ENCODE data around the gene SLC8A1.

The SLC8A1 gene

DNA sequence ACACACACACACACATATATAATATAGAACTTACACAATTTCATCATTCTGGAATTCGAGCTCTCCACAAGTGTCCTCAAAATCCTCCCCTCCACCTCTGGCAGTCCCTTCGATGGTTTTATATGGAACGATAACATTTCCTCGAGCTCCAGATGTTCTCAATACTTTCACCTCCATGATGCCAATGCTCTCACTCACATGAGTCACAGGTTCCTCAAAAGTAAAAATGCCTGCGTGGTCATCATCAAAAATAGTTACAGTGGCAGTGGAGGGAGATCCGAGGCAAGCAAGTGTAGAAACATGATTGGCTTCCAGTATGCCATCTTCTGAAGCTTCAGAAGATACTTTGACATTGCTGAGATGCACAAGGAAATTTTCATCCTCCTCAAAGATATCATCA lies 23.5 kb downstream of the SLC8A1 start:
- H2BK120ac ChIP-seq (ENCODE audit: insufficient read depth, low read length, poor library complexity) = no peak overlapping the region
- H3K4ac ChIP-seq (ENCODE audit: low read depth, low read length) = no peak overlapping the region
- no peak overlapping the region for H3K27ac ChIP-seq (ENCODE audit: low read depth, low read length)
- no peak overlapping the region for H3K23ac ChIP-seq (ENCODE audit: low read length)
- no peaks in the 10 kb centered on the region for H3K9me3 ChIP-seq (ENCODE audit: insufficient read depth, low read depth, low read length)
- no peak overlapping the region for H3K18ac ChIP-seq (ENCODE audit: low read length)
- H3K36me3 ChIP-seq (ENCODE audit: control insufficient read depth in 1 of 2, insufficient read depth in 2 of 2, low read length in 2 of 2) = peaks cover 0 to 7% of the 10 kb centered on the region in 2 experiments
- no peak for DNase-seq
- H2AFZ ChIP-seq (ENCODE audit: insufficient read depth, low read length, poor library complexity) = no peak overlapping the region
- no CpG with 5 or more reads among the region's 6 CpGs for WGBS (ENCODE audit: extremely low coverage, insufficient coverage, insufficient read length)
- no peak overlapping the region for H3K4me3 ChIP-seq (ENCODE audit: low read depth, low read length)
- no peak overlapping the region for H4K91ac ChIP-seq (ENCODE audit: low read depth, low read length)
- H3K4me1 ChIP-seq (ENCODE audit: control insufficient read depth in 1 of 2, insufficient read depth in 2 of 2, low read length in 2 of 2) = peaks cover 6% of the 10 kb centered on the region in 2 experiments
- no peak overlapping the region for H4K12ac ChIP-seq (ENCODE audit: low read depth, low read length)
- H2BK5ac ChIP-seq (ENCODE audit: low read depth, low read length, poor library complexity) = no peak overlapping the region
- no peak overlapping the region for H3K4me2 ChIP-seq (ENCODE audit: low read length)
- no peak overlapping the region for H2BK12ac ChIP-seq (ENCODE audit: low read length)
- H3K79me1 ChIP-seq (ENCODE audit: low read length) = peaks cover 4% of the 10 kb centered on the region
- H3K14ac ChIP-seq (ENCODE audit: low read length) = no peak overlapping the region
- H2AK5ac ChIP-seq (ENCODE audit: low read length) = no peak overlapping the region
- H3K79me2 ChIP-seq (ENCODE audit: control insufficient read depth, insufficient read depth, low read length, poor library complexity) = no peaks in the 10 kb centered on the region
- H4K8ac ChIP-seq (ENCODE audit: low read depth, low read length) = no peak overlapping the region
- H3K9ac ChIP-seq (ENCODE audit: low read length) = no peak overlapping the region
- H3K27me3 ChIP-seq (ENCODE audit: insufficient read depth, low read length) = no peaks in the 10 kb centered on the region

DNA sequence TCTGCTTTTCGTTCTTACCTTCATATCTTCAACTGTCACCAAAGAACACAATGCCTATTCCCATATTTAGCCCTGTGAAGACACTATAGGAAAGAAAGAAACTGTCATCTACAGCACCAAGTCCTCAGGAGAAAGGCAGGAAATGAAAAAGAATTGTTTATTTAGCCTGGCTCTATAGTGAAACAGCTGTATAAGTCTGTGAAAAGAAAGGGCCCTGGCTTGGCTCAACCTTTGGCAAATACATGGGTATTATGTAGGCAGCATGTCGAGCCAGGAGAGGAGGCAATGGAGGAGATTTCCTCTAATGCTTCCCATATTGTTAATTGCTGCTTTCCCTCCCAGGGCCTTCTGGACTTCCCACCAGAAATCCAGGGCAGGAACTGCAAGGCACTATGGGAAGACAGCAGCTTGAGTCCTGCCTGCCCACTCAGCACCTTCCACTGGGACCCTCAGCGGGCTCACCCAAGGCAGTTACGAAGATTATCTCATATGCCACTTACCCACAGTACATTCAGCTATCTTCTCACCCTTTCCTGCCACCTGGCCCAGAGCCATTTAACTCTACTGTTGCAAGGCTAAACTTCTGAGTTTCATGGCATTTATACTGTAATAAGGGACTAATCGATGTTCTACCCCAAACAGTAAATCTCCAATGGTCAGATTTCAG lies 30.1 kb downstream of the SLC8A1 start:
- Histone ChIP-seq H3K18ac (ENCODE audit: low read length) (peak overlapping the region; percentile 16), H4K91ac (ENCODE audit: low read depth, low read length) (no peak overlapping the region), H3K9me3 (ENCODE audit: insufficient read depth, low read depth, low read length) (no peaks in the 10 kb centered on the region), H3K27me3 (ENCODE audit: insufficient read depth, low read length) (no peaks in the 10 kb centered on the region), H3K27ac (ENCODE audit: low read depth, low read length) (no peak overlapping the region), H3K23ac (ENCODE audit: low read length) (no peak overlapping the region), H3K4me2 (ENCODE audit: low read length) (no peak overlapping the region), H3K4me1 (ENCODE audit: control insufficient read depth in 1 of 2, insufficient read depth in 2 of 2, low read length in 2 of 2) (peaks cover 7 to 9% of the 10 kb centered on the region in 2 experiments), H4K12ac (ENCODE audit: low read depth, low read length) (no peak overlapping the region), H2AFZ (ENCODE audit: insufficient read depth, low read length, poor library complexity) (no peak overlapping the region), H3K9ac (ENCODE audit: low read length) (no peak overlapping the region), H3K4me3 (ENCODE audit: low read depth, low read length) (no peak overlapping the region), H3K79me2 (ENCODE audit: control insufficient read depth, insufficient read depth, low read length, poor library complexity) (no peaks in the 10 kb centered on the region), H2BK120ac (ENCODE audit: insufficient read depth, low read length, poor library complexity) (no peak overlapping the region), H2AK5ac (ENCODE audit: low read length) (no peak overlapping the region), H2BK5ac (ENCODE audit: low read depth, low read length, poor library complexity) (no peak overlapping the region), H3K4ac (ENCODE audit: low read depth, low read length) (no peak overlapping the region), H3K14ac (ENCODE audit: low read length) (no peak overlapping the region), H3K36me3 (ENCODE audit: control insufficient read depth in 1 of 2, insufficient read depth in 2 of 2, low read length in 2 of 2) (peaks cover 0 to 2% of the 10 kb centered on the region in 2 experiments), H4K8ac (ENCODE audit: low read depth, low read length) (no peak overlapping the region), H2BK12ac (ENCODE audit: low read length) (no peak overlapping the region), H3K79me1 (ENCODE audit: low read length) (peaks cover 2% of the 10 kb centered on the region)
- no CpG with 5 or more reads among the region's 5 CpGs for WGBS (ENCODE audit: extremely low coverage, insufficient coverage, insufficient read length)
- no peak for DNase-seq

DNA sequence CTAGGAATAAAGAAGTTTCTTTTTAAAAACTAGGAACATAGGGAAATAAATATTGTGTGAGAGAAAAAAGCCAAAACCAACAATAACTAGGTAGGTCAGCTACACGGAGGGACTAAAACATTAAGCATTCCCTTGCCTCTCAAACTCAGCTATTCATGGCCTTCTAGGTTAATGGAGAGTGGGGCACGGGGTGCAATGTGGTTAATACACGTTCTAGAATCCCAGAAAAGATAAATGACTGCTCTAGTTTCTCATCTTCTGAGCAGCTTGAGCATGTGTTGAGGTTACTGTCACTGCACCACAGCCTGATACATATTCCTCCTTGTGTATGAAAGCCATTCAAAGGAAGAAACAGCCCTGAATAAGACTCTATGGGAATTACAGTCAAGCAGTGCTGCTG lies 31.4 kb downstream of the SLC8A1 start:
- no peak overlapping the region for H3K4ac ChIP-seq (ENCODE audit: low read depth, low read length)
- H3K4me2 ChIP-seq (ENCODE audit: low read length) = no peak overlapping the region
- H2BK120ac ChIP-seq (ENCODE audit: insufficient read depth, low read length, poor library complexity) = no peak overlapping the region
- H3K36me3 ChIP-seq (ENCODE audit: control insufficient read depth in 1 of 2, insufficient read depth in 2 of 2, low read length in 2 of 2) = peaks cover 0 to 2% of the 10 kb centered on the region in 2 experiments
- H2AK5ac ChIP-seq (ENCODE audit: low read length) = no peak overlapping the region
- H2AFZ ChIP-seq (ENCODE audit: insufficient read depth, low read length, poor library complexity) = no peak overlapping the region
- no peak overlapping the region for H3K27ac ChIP-seq (ENCODE audit: low read depth, low read length)
- no peak overlapping the region for H4K12ac ChIP-seq (ENCODE audit: low read depth, low read length)
- H3K18ac ChIP-seq (ENCODE audit: low read length) = no peak overlapping the region
- H3K14ac ChIP-seq (ENCODE audit: low read length) = no peak overlapping the region
- H2BK5ac ChIP-seq (ENCODE audit: low read depth, low read length, poor library complexity) = no peak overlapping the region
- peak overlapping the region; percentile 40 for H2BK12ac ChIP-seq (ENCODE audit: low read length)
- no peaks in the 10 kb centered on the region for H3K27me3 ChIP-seq (ENCODE audit: insufficient read depth, low read length)
- no peaks in the 10 kb centered on the region for H3K9me3 ChIP-seq (ENCODE audit: insufficient read depth, low read depth, low read length)
- H3K4me1 ChIP-seq (ENCODE audit: control insufficient read depth in 1 of 2, insufficient read depth in 2 of 2, low read length in 2 of 2) = peaks cover 7 to 9% of the 10 kb centered on the region in 2 experiments
- no CpG with 5 or more reads among the region's 3 CpGs for WGBS (ENCODE audit: extremely low coverage, insufficient coverage, insufficient read length)
- no peak overlapping the region for H4K8ac ChIP-seq (ENCODE audit: low read depth, low read length)
- no peak overlapping the region for H4K91ac ChIP-seq (ENCODE audit: low read depth, low read length)
- DNase-seq = no peak
- no peak overlapping the region for H3K9ac ChIP-seq (ENCODE audit: low read length)
- H3K4me3 ChIP-seq (ENCODE audit: low read depth, low read length) = no peak overlapping the region
- peak overlapping the region; percentile 90 for H3K23ac ChIP-seq (ENCODE audit: low read length)
- peaks cover 2% of the 10 kb centered on the region for H3K79me1 ChIP-seq (ENCODE audit: low read length)
- no peaks in the 10 kb centered on the region for H3K79me2 ChIP-seq (ENCODE audit: control insufficient read depth, insufficient read depth, low read length, poor library complexity)

DNA sequence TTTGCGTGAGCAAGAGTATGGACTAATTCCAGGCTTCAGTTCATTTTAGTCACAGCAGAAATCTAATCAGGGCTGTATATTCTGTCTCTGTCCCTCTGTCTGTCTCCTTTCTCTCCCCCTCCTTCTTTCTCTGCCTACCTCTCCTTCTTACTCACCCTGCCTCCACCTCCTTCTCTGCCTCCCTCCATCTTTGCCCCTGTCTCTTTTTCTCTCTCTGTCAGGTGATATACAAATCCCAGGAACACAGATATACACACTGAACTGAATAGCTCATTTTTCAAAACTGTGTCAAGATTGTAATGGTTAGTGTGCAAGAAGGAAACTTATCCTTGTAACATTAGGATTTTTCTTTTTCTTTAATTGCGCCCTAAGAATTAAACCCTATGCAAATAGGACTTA lies 32.5 kb downstream of the SLC8A1 start:
- H2BK120ac ChIP-seq (ENCODE audit: insufficient read depth, low read length, poor library complexity) = no peak overlapping the region
- no peak overlapping the region for H3K14ac ChIP-seq (ENCODE audit: low read length)
- H4K91ac ChIP-seq (ENCODE audit: low read depth, low read length) = no peak overlapping the region
- peaks cover 2% of the 10 kb centered on the region for H3K79me1 ChIP-seq (ENCODE audit: low read length)
- H3K9ac ChIP-seq (ENCODE audit: low read length) = no peak overlapping the region
- no peak overlapping the region for H2AK5ac ChIP-seq (ENCODE audit: low read length)
- H3K4me3 ChIP-seq (ENCODE audit: low read depth, low read length) = no peak overlapping the region
- H3K27ac ChIP-seq (ENCODE audit: low read depth, low read length) = no peak overlapping the region
- no peak overlapping the region for H4K12ac ChIP-seq (ENCODE audit: low read depth, low read length)
- no peaks in the 10 kb centered on the region for H3K27me3 ChIP-seq (ENCODE audit: insufficient read depth, low read length)
- no peaks in the 10 kb centered on the region for H3K79me2 ChIP-seq (ENCODE audit: control insufficient read depth, insufficient read depth, low read length, poor library complexity)
- H3K4me1 ChIP-seq (ENCODE audit: control insufficient read depth in 1 of 2, insufficient read depth in 2 of 2, low read length in 2 of 2) = peaks cover 7 to 9% of the 10 kb centered on the region in 2 experiments
- no peak overlapping the region for H2BK12ac ChIP-seq (ENCODE audit: low read length)
- peaks cover 0 to 2% of the 10 kb centered on the region in 2 experiments for H3K36me3 ChIP-seq (ENCODE audit: control insufficient read depth in 1 of 2, insufficient read depth in 2 of 2, low read length in 2 of 2)
- WGBS (ENCODE audit: extremely low coverage, insufficient coverage, insufficient read length) = no CpG with 5 or more reads among the region's 2 CpGs
- no peak overlapping the region for H3K23ac ChIP-seq (ENCODE audit: low read length)
- H3K4me2 ChIP-seq (ENCODE audit: low read length) = no peak overlapping the region
- no peak overlapping the region for H4K8ac ChIP-seq (ENCODE audit: low read depth, low read length)
- no peaks in the 10 kb centered on the region for H3K9me3 ChIP-seq (ENCODE audit: insufficient read depth, low read depth, low read length)
- H2BK5ac ChIP-seq (ENCODE audit: low read depth, low read length, poor library complexity) = no peak overlapping the region
- no peak overlapping the region for H3K18ac ChIP-seq (ENCODE audit: low read length)
- no peak for DNase-seq
- no peak overlapping the region for H3K4ac ChIP-seq (ENCODE audit: low read depth, low read length)
- H2AFZ ChIP-seq (ENCODE audit: insufficient read depth, low read length, poor library complexity) = no peak overlapping the region
